Neural crest cell (in vitro differentiated cells): ENCODE results near the gene RPF1. TPM values are rescaled to one million over a fixed set of nuclear protein-coding genes. Genes with fewer than 3 reads are reported as not detected.

ENCODE experiments used
- DNase-seq: peaks from one replicate; pipeline ENCODE4 v3.0.0; 2021; ENCODE audit warnings: low read depth, mixed read lengths, low spot score
- H3K27ac Mint-ChIP-seq: one replicate; pipeline ENCODE4 v1.8.0; 2021; ENCODE audit warnings: mild to moderate bottlenecking, mixed read lengths; ENCODE audit not compliant: unreplicated experiment
- H3K27me3 Mint-ChIP-seq: 2 replicates; pipeline ENCODE4 v1.8.0; 2021; ENCODE audit warnings: low read depth, mild to moderate bottlenecking, mixed read lengths
- H3K36me3 Mint-ChIP-seq: 2 replicates; pipeline ENCODE4 v1.8.0; 2021; ENCODE audit warnings: low read depth, mild to moderate bottlenecking, mixed read lengths
- H3K4me1 Mint-ChIP-seq: 2 replicates; pipeline ENCODE4 v1.8.0; 2021; ENCODE audit warnings: mixed read lengths
- H3K4me3 Mint-ChIP-seq: one replicate; pipeline ENCODE4 v1.8.0; 2021; ENCODE audit warnings: mild to moderate bottlenecking, mixed read lengths
- H3K9me3 Mint-ChIP-seq: 2 replicates; pipeline ENCODE4 v1.8.0; 2021; ENCODE audit warnings: mixed read lengths
- CTCF ChIP-seq: fragments of 200-600 bp; sonication (generic); conservative IDR thresholded peaks from 2 replicates; pipeline ENCODE4 v1.5.0; 2021; ENCODE audit warnings: antibody characterized with exemption, mild to moderate bottlenecking
- total RNA-seq: library from RNA; stranded (reverse); gene quantifications from 2 replicates; pipeline ENCODE4 v1.2.1, GENCODE V29; 2021

RPF1 gene
- total RNA-seq, 1 donor from 2014 or later: 35.4 TPM

- no peak for TF ChIP-seq CTCF
- H3K27ac Mint-ChIP-seq: no peak overlapping the region
- peak overlapping the region; percentile 58 for H3K4me3 Mint-ChIP-seq
- H3K4me1 Mint-ChIP-seq: peaks cover 24% of the 10 kb centered on the region
- peaks cover 26% of the 10 kb centered on the region for H3K27me3 Mint-ChIP-seq
- peaks cover 11% of the 10 kb centered on the region for H3K9me3 Mint-ChIP-seq
- no peak for DNase-seq
- H3K36me3 Mint-ChIP-seq: peaks cover 28% of the 10 kb centered on the region
These were observed 2.3 kb downstream of the RPF1 start for GRCh38 chr1:84481317-84481716.

GRCh38 chr1:84488107-84488506 lies 9.0 kb downstream of the RPF1 start:
- TF ChIP-seq CTCF: no peak
- H3K27ac Mint-ChIP-seq: no peak overlapping the region
- DNase-seq: no peak
- no peaks in the 10 kb centered on the region for H3K4me1 Mint-ChIP-seq
- peaks cover 19% of the 10 kb centered on the region for H3K36me3 Mint-ChIP-seq
- H3K9me3 Mint-ChIP-seq: no peaks in the 10 kb centered on the region
- H3K4me3 Mint-ChIP-seq: no peak overlapping the region
- H3K27me3 Mint-ChIP-seq: no peaks in the 10 kb centered on the region

- H3K36me3 Mint-ChIP-seq: peaks cover 16% of the 10 kb centered on the region
These were observed 10.7 kb downstream of the RPF1 start for GRCh38 chr1:84489766-84490165.

GRCh38 chr1:84492726-84493125 lies 13.7 kb downstream of the RPF1 start:
- Mint-ChIP-seq H3K27ac (no peak overlapping the region), H3K27me3 (no peaks in the 10 kb centered on the region), H3K4me1 (no peaks in the 10 kb centered on the region), H3K9me3 (no peaks in the 10 kb centered on the region), H3K4me3 (no peak overlapping the region), H3K36me3 (peaks cover 15% of the 10 kb centered on the region)
- DNase-seq: no peak
- TF ChIP-seq CTCF: no peak

More at GRCh38 chr1:84489766-84490165, 10.7 kb downstream of the RPF1 start:
- no peak overlapping the region for H3K27ac Mint-ChIP-seq
- DNase-seq: no peak
- H3K9me3 Mint-ChIP-seq: no peaks in the 10 kb centered on the region
- no peak overlapping the region for H3K4me3 Mint-ChIP-seq
- no peak for TF ChIP-seq CTCF
- no peaks in the 10 kb centered on the region for H3K4me1 Mint-ChIP-seq
- H3K27me3 Mint-ChIP-seq: no peaks in the 10 kb centered on the region

- no peaks in the 10 kb centered on the region for H3K27me3 Mint-ChIP-seq
- TF ChIP-seq CTCF: no peak
- no peak for DNase-seq
- peaks cover 19% of the 10 kb centered on the region for H3K36me3 Mint-ChIP-seq
- no peak overlapping the region for H3K4me3 Mint-ChIP-seq
- no peaks in the 10 kb centered on the region for H3K4me1 Mint-ChIP-seq
- H3K27ac Mint-ChIP-seq: no peak overlapping the region
- H3K9me3 Mint-ChIP-seq: no peaks in the 10 kb centered on the region
These were observed 14.7 kb downstream of the RPF1 start for GRCh38 chr1:84493747-84494146.

GRCh38 chr1:84496498-84496897 lies 17.4 kb downstream of the RPF1 start:
- Mint-ChIP-seq H3K9me3 (no peaks in the 10 kb centered on the region), H3K36me3 (peaks cover 16% of the 10 kb centered on the region), H3K4me1 (peaks cover 6% of the 10 kb centered on the region), H3K4me3 (no peak overlapping the region), H3K27ac (no peak overlapping the region), H3K27me3 (no peaks in the 10 kb centered on the region)
- no peak for TF ChIP-seq CTCF
- no peak for DNase-seq
